H1 (cell line): Measurements from ENCODE around the gene LRRC37A3. TPM values are rescaled to one million over a fixed set of nuclear protein-coding genes. Genes with fewer than 3 reads are reported as not detected.
"Not testable (repeated sequence)": the region's sequence is repeated elsewhere in the genome, so short reads cannot be mapped to it uniquely, and the experiment has no call there.

Experiments
- CTCF ChIA-PET: fragments of 300-600 bp; sonication (Branson Sonifier 250); formaldehyde crosslinking; loops from one replicate; lab custom pipeline; 2021; ENCODE audit not compliant: partially characterized antibody; lab: Charles Lee
- POLR2A ChIA-PET: fragments of 300-600 bp; sonication (Branson Sonifier 250); formaldehyde crosslinking; loops from one replicate; lab custom pipeline; 2021; ENCODE audit warnings: inconsistent platforms; ENCODE audit not compliant: partially characterized antibody; lab: Charles Lee
- DNase-seq, 2 experiments: peaks; one replicate each; pipeline versions ENCODE4 v3.0.0 to v3.0.0-alpha.2; 2010 to 2022; ENCODE audit warnings: low spot score in 2 of 2, low read depth in 1 of 2, mixed read lengths in 1 of 2
- FAIRE-seq: peaks from 2 replicates; lab custom pipeline; 2011; peaks lifted over from hg19 to GRCh38; lab: Jason Lieb, UNC
- H2AFZ ChIP-seq: 2 replicates; pipeline ENCODE4 v1.8.1; 2012; ENCODE audit warnings: low read length, inconsistent platforms
- H2AK5ac ChIP-seq: 2 replicates; pipeline ENCODE4 v1.6.1; 2013; ENCODE audit warnings: low read depth, low read length
- H2BK120ac ChIP-seq: replicated peaks from 2 replicates; pipeline ENCODE3; 2013; ENCODE audit warnings: low read depth, low read length, inconsistent platforms
- H2BK12ac ChIP-seq: 2 replicates; pipeline ENCODE4 v1.6.1; 2013; ENCODE audit warnings: low read depth, low read length
- H2BK15ac ChIP-seq: 2 replicates; pipeline ENCODE4 v1.6.1; 2013; ENCODE audit warnings: low read length
- H2BK20ac ChIP-seq: 2 replicates; pipeline ENCODE4 v1.6.1; 2013; ENCODE audit warnings: low read length
- H2BK5ac ChIP-seq: 2 replicates; pipeline ENCODE4 v1.6.1; 2013; ENCODE audit warnings: low read depth, low read length
- H3K14ac ChIP-seq: 2 replicates; pipeline ENCODE4 v1.6.1; 2013; ENCODE audit warnings: inconsistent platforms; ENCODE audit not compliant: insufficient read length
- H3K18ac ChIP-seq: 2 replicates; pipeline ENCODE4 v1.6.1; 2013; ENCODE audit warnings: low read length; ENCODE audit errors: extremely low read depth
- H3K23ac ChIP-seq: 2 replicates; pipeline ENCODE4 v1.6.1; 2013; ENCODE audit warnings: inconsistent platforms; ENCODE audit not compliant: insufficient read length
- H3K23me2 ChIP-seq: 2 replicates; pipeline ENCODE4 v1.6.1; 2013; ENCODE audit warnings: low read depth, low read length
- H3K27ac ChIP-seq: 2 replicates; pipeline ENCODE4 v1.6.1; 2011; ENCODE audit warnings: low read depth, low read length, inconsistent platforms
- H3K27me3 ChIP-seq, 4 experiments: replicated peaks in 1 of 4; 1 replicate in 1 of 4; 2 replicates in 3 of 4; pipeline versions ENCODE4 v1.6.1 to v1.8.1; 2011 to 2013; ENCODE audit warnings: low read length in 3 of 4, mild to moderate bottlenecking in 3 of 4, inconsistent platforms in 2 of 4, mixed read lengths in 2 of 4, moderate library complexity in 1 of 4; ENCODE audit not compliant: control insufficient read depth in 3 of 4, insufficient read depth in 3 of 4; ENCODE audit errors: extremely low read depth in 1 of 4
- H3K36me3 ChIP-seq, 4 experiments: 2 replicates each; pipeline versions ENCODE4 v1.6.1 to v1.8.1; 2011 to 2013; ENCODE audit warnings: mild to moderate bottlenecking in 4 of 4, low read length in 3 of 4, moderate library complexity in 2 of 4, control low read depth in 1 of 4, inconsistent platforms in 1 of 4; ENCODE audit not compliant: insufficient read depth in 4 of 4, control insufficient read depth in 2 of 4
- H3K4ac ChIP-seq: replicated peaks from 2 replicates; pipeline ENCODE3; 2013; ENCODE audit warnings: low read length, low read depth, mixed read lengths, inconsistent platforms; ENCODE audit not compliant: insufficient read length
- H3K4me1 ChIP-seq, 4 experiments: replicated peaks in 1 of 4; 1 replicate in 1 of 4; 2 replicates in 3 of 4; pipeline versions ENCODE4 v1.6.1 to v1.8.1; 2011 to 2013; ENCODE audit warnings: low read length in 3 of 4, inconsistent platforms in 2 of 4, mixed read lengths in 1 of 4; ENCODE audit not compliant: insufficient read depth in 4 of 4, control insufficient read depth in 3 of 4
- H3K4me2 ChIP-seq, 2 experiments: 2 replicates each; pipeline versions ENCODE4 v1.6.1 to v1.8.1; 2011 to 2013; ENCODE audit warnings: low read depth in 2 of 2, low read length in 2 of 2, control low read depth in 1 of 2, inconsistent platforms in 1 of 2, mild to moderate bottlenecking in 1 of 2; ENCODE audit not compliant: insufficient read depth in 1 of 2
- H3K4me3 ChIP-seq, 4 experiments: fragments of 200-600, 300-600 bp in 1 of 4; sonication (generic), shearing (Covaris generic), sonication (Bioruptor Twin) in 1 of 4; 2 replicates each; pipeline versions ENCODE4 v1.5.1 to v1.8.1; 2011 to 2016; ENCODE audit warnings: low read length in 4 of 4, low read depth in 3 of 4, control low read depth in 2 of 4, inconsistent platforms in 2 of 4, mild to moderate bottlenecking in 2 of 4, mixed read lengths in 1 of 4, moderate library complexity in 1 of 4; ENCODE audit not compliant: insufficient read depth in 2 of 4; ENCODE audit errors: extremely low read depth in 1 of 4
- H3K56ac ChIP-seq: replicated peaks from 2 replicates; pipeline ENCODE3; 2013; ENCODE audit warnings: low read depth, mild to moderate bottlenecking, mixed read lengths, low read length, inconsistent platforms; ENCODE audit not compliant: insufficient read length
- H3K79me1 ChIP-seq: 2 replicates; pipeline ENCODE4 v1.6.1; 2013; ENCODE audit warnings: low read depth, low read length, control low read depth
- H3K79me2 ChIP-seq, 2 experiments: 2 replicates each; pipeline versions ENCODE4 v1.6.1 to v1.8.1; 2012 to 2013; ENCODE audit warnings: low read length in 2 of 2, mild to moderate bottlenecking in 2 of 2, inconsistent platforms in 1 of 2; ENCODE audit not compliant: insufficient read depth in 2 of 2, control insufficient read depth in 1 of 2
- H3K9ac ChIP-seq, 4 experiments: replicated peaks in 1 of 4; 1 replicate in 1 of 4; 2 replicates in 3 of 4; pipeline versions ENCODE4 v1.6.1 to v1.8.1; 2011 to 2013; ENCODE audit warnings: low read depth in 3 of 4, low read length in 3 of 4, control low read depth in 2 of 4, mild to moderate bottlenecking in 2 of 4, moderate library complexity in 2 of 4, inconsistent platforms in 1 of 4; ENCODE audit errors: extremely low read depth in 1 of 4
- H3K9me3 ChIP-seq, 2 experiments: 2 replicates each; pipeline versions ENCODE4 v1.6.1 to v1.8.1; 2012 to 2013; ENCODE audit warnings: mild to moderate bottlenecking in 2 of 2, moderate library complexity in 2 of 2, control low read depth in 1 of 2, inconsistent platforms in 1 of 2, low read depth in 1 of 2, low read length in 1 of 2, mixed read lengths in 1 of 2; ENCODE audit not compliant: insufficient read depth in 2 of 2
- H4K20me1 ChIP-seq, 2 experiments: replicated peaks in 1 of 2; 2 replicates each; pipeline versions ENCODE3 to v1.8.1; 2011 to 2013; ENCODE audit warnings: inconsistent platforms in 2 of 2, low read length in 2 of 2, mild to moderate bottlenecking in 1 of 2; ENCODE audit not compliant: insufficient read depth in 2 of 2, control insufficient read depth in 1 of 2
- H4K5ac ChIP-seq: 2 replicates; pipeline ENCODE4 v1.6.1; 2013; ENCODE audit warnings: low read length, low read depth, mixed read lengths, inconsistent platforms; ENCODE audit not compliant: insufficient read length
- H4K8ac ChIP-seq: 2 replicates; pipeline ENCODE4 v1.8.0; 2013; ENCODE audit warnings: mild to moderate bottlenecking, moderate library complexity, low read length, inconsistent platforms; ENCODE audit not compliant: insufficient read depth; ENCODE audit errors: extremely low read depth
- H4K91ac ChIP-seq: replicated peaks from 2 replicates; pipeline ENCODE3; 2013; ENCODE audit warnings: low read length, mixed read lengths, inconsistent platforms; ENCODE audit not compliant: insufficient read length
- CREB1 ChIP-seq: IDR thresholded peaks from 2 replicates; pipeline ENCODE4 v1.6.1; 2012; ENCODE audit warnings: inconsistent platforms
- KDM4A ChIP-seq: IDR thresholded peaks from one replicate; pipeline ENCODE4 v1.7.1; 2012; ENCODE audit warnings: low read depth, mild to moderate bottlenecking, moderate library complexity, low read length, inconsistent platforms; ENCODE audit not compliant: severe bottlenecking
- MAX ChIP-seq: IDR thresholded peaks from 2 replicates; pipeline ENCODE4 v1.6.1; 2012; ENCODE audit warnings: inconsistent platforms
- PHF8 ChIP-seq: fragments of 200-600 bp; sonication (generic); conservative IDR thresholded peaks from 2 replicates; pipeline ENCODE4 v1.7.1; 2012; ENCODE audit warnings: low read depth, mild to moderate bottlenecking, inconsistent platforms, low read length, moderate library complexity
- TAF1 ChIP-seq: IDR thresholded peaks from 2 replicates; pipeline ENCODE4 v1.6.1; 2011; ENCODE audit warnings: mild to moderate bottlenecking, low read depth, low read length
- TCF12 ChIP-seq: IDR thresholded peaks from 2 replicates; pipeline ENCODE4 v1.6.1; 2011; ENCODE audit warnings: low read depth, mild to moderate bottlenecking, low read length
- WGBS, 2 experiments: shearing (Covaris generic) in 1 of 2; methylation state at CpG; one replicate each; pipeline versions ENCODE4 v1.1.6 to v1.1.7; 2013 to 2015; ENCODE audit warnings: low lambda C conversion rate in 2 of 2, mixed read lengths in 2 of 2, inconsistent platforms in 1 of 2, low coverage in 1 of 2, missing lambda C conversion rate in 1 of 2; ENCODE audit not compliant: insufficient replicate concordance in 2 of 2, insufficient coverage in 1 of 2, insufficient read length in 1 of 2; ENCODE audit errors: extremely low coverage in 1 of 2, missing lambda C conversion rate in 1 of 2; 5-methylcytosine and 5-hydroxymethylcytosine counted together
- polyA plus RNA-seq, 7 experiments: library from polyadenylated mRNA; depleted of rRNA in 3 of 7; stranded (reverse) in 5 of 7; unstranded in 2 of 7; fragments of >200 nt in 5 of 7; fragments of 200-250 nt in 2 of 7; gene quantifications; 1 replicate in 5 of 7; 2 replicates in 1 of 7; 4 replicates in 1 of 7; pipeline versions ENCODE4 v1.2.1 to v1.2.3, GENCODE V29; 2011 to 2013; ENCODE audit warnings: missing spikeins in 2 of 7, mixed read lengths in 2 of 7
- total RNA-seq: library from RNA; stranded (reverse); fragmentation: NEBNext Ultra II Directional; extraction: Animal tissue kit (Norgen Biotek cat#: 25700); gene quantifications from 2 replicates; pipeline ENCODE4 v1.2.1, GENCODE V29; 2021

Gene LRRC37A3
- total and polyA plus RNA-seq, 2 of the 8 experiments (the other 6 are each of a cell fraction or from before 2014, with no cell fraction given): 2.7 to 9.4 TPM

DNA sequence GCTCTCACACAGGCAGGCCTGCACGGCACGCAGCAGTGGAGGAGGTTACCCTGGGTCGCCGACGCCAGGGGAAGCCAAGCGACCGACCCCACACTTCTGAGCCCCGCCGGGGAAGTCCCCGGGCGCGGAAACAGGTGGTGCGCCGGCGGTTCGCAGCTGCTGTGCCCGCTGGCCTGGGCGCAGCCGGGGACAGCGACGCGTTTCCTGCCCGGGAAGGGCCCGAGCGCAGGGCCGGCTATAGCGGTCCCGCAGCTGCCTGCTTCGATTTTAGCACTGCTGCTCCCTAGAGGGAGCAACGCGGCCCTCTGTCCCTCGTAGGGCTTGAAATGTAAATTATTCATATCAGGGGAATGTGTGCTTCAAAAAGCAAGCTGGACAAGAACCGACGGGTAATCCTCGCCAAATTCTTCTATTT, 46.6 kb upstream of the LRRC37A3 start:
- H3K27me3 ChIP-seq, H3K27ac ChIP-seq, FAIRE-seq, H2BK5ac ChIP-seq, H3K4ac ChIP-seq, H3K56ac ChIP-seq, H3K9ac ChIP-seq, H3K79me1 ChIP-seq, H4K20me1 ChIP-seq, H3K4me1 ChIP-seq, H2BK20ac ChIP-seq, H4K8ac ChIP-seq, H3K23me2 ChIP-seq, H3K18ac ChIP-seq, H3K23ac ChIP-seq, H2BK120ac ChIP-seq, H2BK12ac ChIP-seq, H2AK5ac ChIP-seq, H3K36me3 ChIP-seq, H3K14ac ChIP-seq, H3K9me3 ChIP-seq, H4K5ac ChIP-seq, H2AFZ ChIP-seq, H2BK15ac ChIP-seq, H3K79me2 ChIP-seq, H4K91ac ChIP-seq: not testable (repeated sequence)
- TF ChIP-seq PHF8 (0 out of 2 replicates have a peak, but pooled peaks have one; percentile 40), TCF12 (0 out of 2 replicates have a peak, but pooled peaks have one; percentile 11), KDM4A (peak; percentile 35), CREB1 (0 out of 2 replicates have a peak, but pooled peaks have one; percentile 8), TAF1 (peak; percentile 23; the same call in 1 of the 2 replicates), MAX (0 out of 2 replicates have a peak, but pooled peaks have one; percentile 41)
- CTCF ChIA-PET: interaction anchor here (0.7 kb wide), 3 partner anchors 11 to 756 kb away, joined by 3 read pairs; no protein-coding TSS in a partner anchor
- POLR2A ChIA-PET: interaction anchor here (2.4 kb wide), 1 partner anchor 10 kb away, joined by 13 read pairs; no protein-coding TSS in a partner anchor
- Histone ChIP-seq H3K4me3 (peak overlapping the region in 2 of 4 experiments; percentile 7 to 51; a peak in 4 of 8 replicates), H3K4me2 (peak overlapping the region; percentile 31 to 57; a peak in 3 of 4 replicates)
- peak in 1 of 2 experiments; percentile 79 for DNase-seq
- 5% methylated on average over 28 of the region's 35 CpGs; no CpG with 5 or more reads in 1 of the 2 experiments for WGBS, 2 experiments
